ENCODE data around the gene GALNT13.

The GALNT13 gene

DNA sequence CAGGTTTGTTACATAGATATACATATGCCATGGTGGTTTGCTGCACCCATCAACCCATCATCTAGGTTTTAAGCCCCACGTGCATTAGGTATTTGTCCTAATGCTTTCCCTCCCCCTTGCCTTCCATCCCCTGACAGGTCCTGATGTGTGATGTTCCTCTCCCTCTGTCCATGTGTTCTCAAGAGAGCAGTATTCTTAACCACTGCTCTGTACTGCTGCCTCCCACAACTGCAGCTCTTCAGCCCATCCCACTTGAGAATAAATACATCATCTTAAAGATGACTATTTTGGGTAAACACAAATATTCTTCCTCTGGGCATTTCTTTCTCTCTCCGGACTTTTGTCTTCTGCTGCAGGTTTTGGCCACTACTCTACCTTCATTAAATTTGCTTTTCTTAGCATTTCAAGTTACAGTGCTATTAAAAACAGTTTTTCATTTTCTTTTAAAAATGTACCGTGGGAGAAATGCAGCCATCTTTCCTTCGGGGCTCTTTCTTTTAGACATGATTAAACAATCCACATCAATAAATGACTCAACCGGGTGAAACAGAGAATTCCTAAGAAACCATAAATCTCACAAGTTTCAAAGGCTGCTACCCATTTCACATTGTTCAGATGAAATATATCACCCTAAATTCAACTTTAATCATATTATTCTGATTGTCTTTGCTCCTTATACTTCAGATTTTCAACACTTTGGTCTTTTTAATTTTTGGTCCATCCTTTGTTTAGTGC, 323.4 kb downstream of the GALNT13 start:
- Histone ChIP-seq H3K36me3 (ENCODE audit: control insufficient read depth, insufficient read depth, low read length) (no peaks in the 10 kb centered on the region), H3K27ac (ENCODE audit: insufficient read depth, low read length, poor library complexity, severe bottlenecking) (no peak overlapping the region), H3K4me1 (ENCODE audit: control insufficient read depth, insufficient read depth, low read length, poor library complexity, severe bottlenecking) (no peaks in the 10 kb centered on the region), H3K27me3 (replicated peaks; ENCODE audit: control insufficient read depth, insufficient read depth, low read length, poor library complexity, severe bottlenecking) (no peaks in the 10 kb centered on the region), H3K9me3 (ENCODE audit: control insufficient read depth, low read length) (no peaks in the 10 kb centered on the region), H3K4me3 (ENCODE audit: insufficient read depth, low read depth, low read length, poor library complexity, severe bottlenecking) (no peak overlapping the region)
- DNase-seq, result no peak

DNA sequence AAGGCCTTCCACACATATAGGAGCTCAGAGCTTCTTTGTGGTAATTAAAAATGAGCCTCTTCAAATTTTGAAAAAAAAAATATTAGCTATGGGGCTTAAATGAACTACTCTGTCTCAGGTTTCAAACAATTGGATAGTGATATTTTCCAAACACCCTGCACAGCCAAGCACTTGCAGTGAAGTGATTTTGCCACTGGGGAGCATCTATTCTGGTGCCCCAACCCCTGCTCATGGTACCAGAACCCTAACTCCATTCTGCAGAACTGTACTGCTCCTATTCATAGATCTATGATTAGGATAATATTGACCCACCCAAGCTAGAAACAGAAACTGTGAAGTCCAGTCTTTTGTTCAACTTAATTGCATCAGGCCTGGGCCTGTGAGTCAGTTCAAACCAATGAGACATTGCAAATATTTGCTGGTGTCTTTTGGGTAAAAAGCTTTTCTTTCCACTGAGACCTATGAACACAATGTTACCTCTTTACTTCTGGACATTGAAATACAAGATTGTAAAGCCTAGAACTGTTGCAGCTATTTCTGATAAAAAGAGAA, 324.0 kb downstream of the GALNT13 start:
- Histone ChIP-seq H3K4me1 (ENCODE audit: control insufficient read depth, insufficient read depth, low read length, poor library complexity, severe bottlenecking) (no peaks in the 10 kb centered on the region), H3K27me3 (replicated peaks; ENCODE audit: control insufficient read depth, insufficient read depth, low read length, poor library complexity, severe bottlenecking) (no peaks in the 10 kb centered on the region), H3K9me3 (ENCODE audit: control insufficient read depth, low read length) (no peaks in the 10 kb centered on the region), H3K4me3 (ENCODE audit: insufficient read depth, low read depth, low read length, poor library complexity, severe bottlenecking) (no peak overlapping the region), H3K27ac (ENCODE audit: insufficient read depth, low read length, poor library complexity, severe bottlenecking) (no peak overlapping the region), H3K36me3 (ENCODE audit: control insufficient read depth, insufficient read depth, low read length) (no peaks in the 10 kb centered on the region)
- no peak for DNase-seq

DNA sequence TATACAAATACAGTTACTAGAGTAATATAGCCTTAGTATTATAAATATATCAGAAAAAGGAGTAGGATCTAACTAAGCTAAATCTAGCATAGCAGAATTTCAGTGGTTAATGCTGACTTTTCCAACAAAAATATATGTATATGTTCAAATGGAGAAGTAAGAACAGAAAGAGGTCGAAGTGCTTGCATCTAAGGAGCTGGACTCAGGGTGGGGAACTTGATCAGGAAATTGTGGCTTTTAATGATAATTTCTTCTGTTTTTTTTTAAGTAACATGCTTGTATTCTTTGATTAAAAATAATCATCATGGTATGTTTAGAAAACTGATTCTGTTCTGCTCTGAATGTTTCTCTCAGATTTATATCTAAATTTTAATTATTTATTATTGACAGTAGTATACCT, 327.1 kb downstream of the GALNT13 start:
- no peak overlapping the region for H3K27ac ChIP-seq (ENCODE audit: insufficient read depth, low read length, poor library complexity, severe bottlenecking)
- no peaks in the 10 kb centered on the region for H3K9me3 ChIP-seq (ENCODE audit: control insufficient read depth, low read length)
- H3K36me3 ChIP-seq (ENCODE audit: control insufficient read depth, insufficient read depth, low read length), result no peaks in the 10 kb centered on the region
- H3K27me3 ChIP-seq (replicated peaks; ENCODE audit: control insufficient read depth, insufficient read depth, low read length, poor library complexity, severe bottlenecking), result no peaks in the 10 kb centered on the region
- no peaks in the 10 kb centered on the region for H3K4me1 ChIP-seq (ENCODE audit: control insufficient read depth, insufficient read depth, low read length, poor library complexity, severe bottlenecking)
- no peak overlapping the region for H3K4me3 ChIP-seq (ENCODE audit: insufficient read depth, low read depth, low read length, poor library complexity, severe bottlenecking)
- no peak for DNase-seq

DNA sequence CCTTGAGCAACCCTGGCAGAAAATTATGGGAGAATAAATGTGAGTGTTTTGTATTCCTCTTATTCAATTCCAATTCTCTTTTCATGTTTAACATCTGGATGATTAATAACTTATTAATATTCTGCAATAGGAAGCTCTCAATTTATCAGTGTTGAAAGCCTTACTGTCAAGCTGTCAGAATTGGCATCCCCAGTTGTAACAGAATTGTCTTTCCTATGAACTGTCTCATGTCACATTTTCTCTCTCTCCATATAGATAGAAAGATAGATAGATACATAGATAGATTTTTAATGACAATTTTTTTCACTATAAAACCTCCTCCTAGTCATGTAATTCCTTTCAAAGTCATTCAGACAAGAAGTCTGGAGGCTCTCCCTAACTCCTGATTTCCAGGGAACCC, 331.5 kb downstream of the GALNT13 start:
- no peaks in the 10 kb centered on the region for H3K4me1 ChIP-seq (ENCODE audit: control insufficient read depth, insufficient read depth, low read length, poor library complexity, severe bottlenecking)
- no peak for DNase-seq
- H3K4me3 ChIP-seq (ENCODE audit: insufficient read depth, low read depth, low read length, poor library complexity, severe bottlenecking), result no peak overlapping the region
- no peaks in the 10 kb centered on the region for H3K9me3 ChIP-seq (ENCODE audit: control insufficient read depth, low read length)
- no peaks in the 10 kb centered on the region for H3K36me3 ChIP-seq (ENCODE audit: control insufficient read depth, insufficient read depth, low read length)
- no peaks in the 10 kb centered on the region for H3K27me3 ChIP-seq (replicated peaks; ENCODE audit: control insufficient read depth, insufficient read depth, low read length, poor library complexity, severe bottlenecking)
- no peak overlapping the region for H3K27ac ChIP-seq (ENCODE audit: insufficient read depth, low read length, poor library complexity, severe bottlenecking)

DNA sequence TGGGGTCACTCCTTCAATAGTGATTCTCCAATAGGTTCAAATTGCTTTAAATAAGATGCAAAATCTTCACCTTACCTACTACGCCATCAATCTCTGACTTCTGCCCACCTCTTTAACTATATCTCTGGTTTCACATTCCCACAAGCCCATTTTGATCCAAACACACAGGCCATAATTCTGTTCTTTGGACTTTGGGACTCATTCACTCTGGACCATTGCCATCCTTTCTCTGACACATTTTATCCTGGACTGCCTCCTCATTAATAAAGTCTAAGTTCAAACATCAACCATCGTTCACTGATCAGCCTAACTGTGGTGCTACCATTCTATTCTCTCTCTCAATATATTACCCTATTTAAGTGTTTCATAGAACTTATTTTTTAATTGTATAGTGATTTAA, 332.2 kb downstream of the GALNT13 start:
- Histone ChIP-seq H3K4me3 (ENCODE audit: insufficient read depth, low read depth, low read length, poor library complexity, severe bottlenecking) (no peak overlapping the region), H3K9me3 (ENCODE audit: control insufficient read depth, low read length) (no peaks in the 10 kb centered on the region), H3K27ac (ENCODE audit: insufficient read depth, low read length, poor library complexity, severe bottlenecking) (no peak overlapping the region), H3K4me1 (ENCODE audit: control insufficient read depth, insufficient read depth, low read length, poor library complexity, severe bottlenecking) (no peaks in the 10 kb centered on the region), H3K36me3 (ENCODE audit: control insufficient read depth, insufficient read depth, low read length) (no peaks in the 10 kb centered on the region), H3K27me3 (replicated peaks; ENCODE audit: control insufficient read depth, insufficient read depth, low read length, poor library complexity, severe bottlenecking) (no peaks in the 10 kb centered on the region)
- DNase-seq, result no peak

DNA sequence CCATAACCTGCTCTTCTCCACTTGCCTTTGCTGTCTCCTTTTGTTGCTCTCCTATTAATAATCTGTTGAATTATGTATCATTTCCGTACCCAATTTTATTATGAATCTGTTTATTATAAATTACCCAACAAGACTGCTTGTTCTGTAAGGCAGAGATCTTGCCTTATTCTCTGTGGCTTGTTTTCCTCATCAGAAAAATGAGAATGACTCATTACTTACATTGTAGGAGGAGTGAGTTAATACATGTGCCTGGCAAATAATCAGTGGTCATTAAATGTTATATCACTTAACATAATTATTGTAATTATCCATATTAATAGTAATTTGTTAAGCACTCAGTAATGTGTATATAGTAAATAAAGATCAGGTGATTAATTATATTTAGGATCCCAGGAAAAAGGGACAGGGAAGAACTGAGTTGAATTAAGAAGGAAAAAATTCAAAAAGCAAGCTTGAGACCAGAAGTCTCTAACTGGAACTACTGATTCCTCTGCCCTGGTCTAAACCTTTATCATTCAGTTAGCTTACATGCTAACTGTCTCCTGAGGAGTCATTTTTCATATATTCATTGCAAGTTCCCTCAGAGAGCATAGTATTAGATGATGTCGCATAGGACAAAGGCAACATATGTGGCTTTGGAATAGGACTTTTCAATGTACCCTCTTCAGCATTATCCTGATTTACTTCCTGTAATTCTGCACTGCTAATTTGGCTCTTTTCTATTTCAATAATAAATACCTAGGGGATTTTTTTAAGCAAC, 335.7 kb downstream of the GALNT13 start:
- Histone ChIP-seq H3K9me3 (ENCODE audit: control insufficient read depth, low read length) (no peaks in the 10 kb centered on the region), H3K36me3 (ENCODE audit: control insufficient read depth, insufficient read depth, low read length) (no peaks in the 10 kb centered on the region), H3K27ac (ENCODE audit: insufficient read depth, low read length, poor library complexity, severe bottlenecking) (no peak overlapping the region), H3K4me3 (ENCODE audit: insufficient read depth, low read depth, low read length, poor library complexity, severe bottlenecking) (no peak overlapping the region), H3K27me3 (replicated peaks; ENCODE audit: control insufficient read depth, insufficient read depth, low read length, poor library complexity, severe bottlenecking) (no peaks in the 10 kb centered on the region), H3K4me1 (ENCODE audit: control insufficient read depth, insufficient read depth, low read length, poor library complexity, severe bottlenecking) (no peaks in the 10 kb centered on the region)
- no peak for DNase-seq

DNA sequence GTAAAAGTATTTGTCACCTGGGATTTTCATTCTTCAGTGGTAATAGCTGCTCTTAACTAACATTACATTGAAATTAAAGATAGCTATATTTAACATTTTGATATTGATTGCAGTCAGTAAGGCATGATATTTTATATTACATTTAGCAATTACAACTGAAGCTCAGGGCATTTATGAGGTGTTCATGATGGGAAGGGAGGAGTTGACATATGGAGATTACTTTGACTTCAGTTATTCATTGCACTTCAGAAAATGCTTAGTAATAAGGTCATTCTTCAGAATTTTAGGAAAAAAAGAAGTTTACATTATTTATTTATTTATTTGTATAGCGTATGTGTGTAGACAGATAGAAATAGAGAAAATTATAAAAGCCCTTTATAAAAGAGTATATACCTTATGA, 352.0 kb downstream of the GALNT13 start:
- Histone ChIP-seq H3K4me3 (ENCODE audit: insufficient read depth, low read depth, low read length, poor library complexity, severe bottlenecking) (no peak overlapping the region), H3K4me1 (ENCODE audit: control insufficient read depth, insufficient read depth, low read length, poor library complexity, severe bottlenecking) (no peaks in the 10 kb centered on the region), H3K36me3 (ENCODE audit: control insufficient read depth, insufficient read depth, low read length) (no peaks in the 10 kb centered on the region), H3K27me3 (replicated peaks; ENCODE audit: control insufficient read depth, insufficient read depth, low read length, poor library complexity, severe bottlenecking) (no peaks in the 10 kb centered on the region), H3K27ac (ENCODE audit: insufficient read depth, low read length, poor library complexity, severe bottlenecking) (no peak overlapping the region), H3K9me3 (ENCODE audit: control insufficient read depth, low read length) (no peaks in the 10 kb centered on the region)
- DNase-seq, result no peak

DNA sequence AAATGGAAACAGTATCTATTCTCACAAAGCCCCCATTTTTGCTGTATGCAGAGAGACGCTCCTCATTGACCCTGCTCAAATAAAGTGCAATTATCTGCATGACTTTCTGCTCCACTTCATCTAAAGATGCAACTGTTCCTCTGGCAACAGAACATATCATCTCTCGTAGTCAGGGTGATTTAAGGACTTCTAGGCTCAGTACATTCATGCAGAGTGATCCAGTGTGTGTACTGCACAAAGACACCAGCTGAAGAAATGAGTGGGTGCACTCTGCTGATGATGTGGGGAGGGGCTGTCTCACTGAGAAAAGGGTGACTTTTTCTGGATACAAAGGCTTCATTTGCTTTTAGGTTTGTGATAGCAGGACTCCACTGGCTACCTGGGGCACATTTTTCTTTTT, 355.2 kb downstream of the GALNT13 start:
- no peaks in the 10 kb centered on the region for H3K4me1 ChIP-seq (ENCODE audit: control insufficient read depth, insufficient read depth, low read length, poor library complexity, severe bottlenecking)
- no peaks in the 10 kb centered on the region for H3K9me3 ChIP-seq (ENCODE audit: control insufficient read depth, low read length)
- no peaks in the 10 kb centered on the region for H3K27me3 ChIP-seq (replicated peaks; ENCODE audit: control insufficient read depth, insufficient read depth, low read length, poor library complexity, severe bottlenecking)
- DNase-seq, result no peak
- no peak overlapping the region for H3K27ac ChIP-seq (ENCODE audit: insufficient read depth, low read length, poor library complexity, severe bottlenecking)
- H3K4me3 ChIP-seq (ENCODE audit: insufficient read depth, low read depth, low read length, poor library complexity, severe bottlenecking), result no peak overlapping the region
- no peaks in the 10 kb centered on the region for H3K36me3 ChIP-seq (ENCODE audit: control insufficient read depth, insufficient read depth, low read length)

DNA sequence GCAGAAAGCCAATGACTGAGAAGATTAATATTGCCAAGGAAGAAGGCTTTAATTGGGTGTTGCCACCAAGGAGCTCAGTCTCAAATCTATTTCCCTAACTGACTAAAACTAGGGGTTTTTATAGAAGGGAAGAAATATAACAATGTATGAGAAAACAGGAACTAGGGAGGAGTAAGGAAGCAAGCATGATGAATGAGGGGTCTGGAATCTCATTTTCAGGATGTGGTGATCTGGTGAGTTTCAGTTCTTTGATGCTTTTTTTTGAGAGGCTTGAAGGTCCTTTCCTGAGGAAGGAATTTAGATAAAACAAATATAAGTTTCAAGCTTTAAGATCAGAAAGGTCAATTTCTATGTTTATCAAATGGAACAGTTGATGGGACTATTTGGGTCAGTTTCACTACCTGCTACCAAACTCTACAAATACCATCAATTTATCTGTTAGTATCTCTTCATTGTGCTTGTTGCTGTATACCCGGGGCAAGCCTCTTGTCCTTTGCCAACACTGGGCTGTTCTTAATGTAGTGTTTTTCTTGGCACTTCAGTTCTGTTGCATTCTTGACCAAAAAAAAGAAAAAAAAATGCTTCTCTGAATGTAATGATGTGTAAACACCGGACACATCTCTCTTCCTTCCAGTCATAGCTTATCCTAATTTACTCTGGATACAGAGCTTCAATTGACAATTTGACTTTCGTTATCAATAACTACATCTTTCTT, 357.0 kb downstream of the GALNT13 start:
- H3K27me3 ChIP-seq (replicated peaks; ENCODE audit: control insufficient read depth, insufficient read depth, low read length, poor library complexity, severe bottlenecking), result no peaks in the 10 kb centered on the region
- DNase-seq, result no peak
- H3K9me3 ChIP-seq (ENCODE audit: control insufficient read depth, low read length), result no peaks in the 10 kb centered on the region
- no peaks in the 10 kb centered on the region for H3K4me1 ChIP-seq (ENCODE audit: control insufficient read depth, insufficient read depth, low read length, poor library complexity, severe bottlenecking)
- no peaks in the 10 kb centered on the region for H3K36me3 ChIP-seq (ENCODE audit: control insufficient read depth, insufficient read depth, low read length)
- H3K27ac ChIP-seq (ENCODE audit: insufficient read depth, low read length, poor library complexity, severe bottlenecking), result no peak overlapping the region
- H3K4me3 ChIP-seq (ENCODE audit: insufficient read depth, low read depth, low read length, poor library complexity, severe bottlenecking), result no peak overlapping the region

DNA sequence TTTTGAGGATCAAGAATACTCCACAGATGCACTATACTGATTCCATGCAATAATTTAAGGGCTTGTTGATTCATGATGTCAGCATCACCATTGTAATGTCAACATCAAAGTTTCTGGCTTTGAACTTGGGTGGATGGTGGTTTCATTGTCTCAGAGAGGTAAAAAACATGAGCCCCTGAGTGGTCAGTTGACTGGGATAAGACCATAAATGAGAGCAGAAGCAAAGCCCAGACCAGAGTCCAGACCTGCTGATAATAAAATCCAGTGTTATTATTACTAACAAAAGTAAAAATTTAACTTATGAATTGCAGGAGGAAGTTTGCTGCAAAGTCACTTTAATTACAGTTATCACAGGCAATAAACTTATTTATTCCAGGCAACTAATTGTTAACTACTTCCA, 358.2 kb downstream of the GALNT13 start:
- H3K27me3 ChIP-seq (replicated peaks; ENCODE audit: control insufficient read depth, insufficient read depth, low read length, poor library complexity, severe bottlenecking), result no peaks in the 10 kb centered on the region
- DNase-seq, result no peak

More for the DNA sequence above, 358.2 kb downstream of the GALNT13 start:
- H3K36me3 ChIP-seq (ENCODE audit: control insufficient read depth, insufficient read depth, low read length), result no peaks in the 10 kb centered on the region
- no peaks in the 10 kb centered on the region for H3K4me1 ChIP-seq (ENCODE audit: control insufficient read depth, insufficient read depth, low read length, poor library complexity, severe bottlenecking)
- no peak overlapping the region for H3K4me3 ChIP-seq (ENCODE audit: insufficient read depth, low read depth, low read length, poor library complexity, severe bottlenecking)
- no peaks in the 10 kb centered on the region for H3K9me3 ChIP-seq (ENCODE audit: control insufficient read depth, low read length)
- H3K27ac ChIP-seq (ENCODE audit: insufficient read depth, low read length, poor library complexity, severe bottlenecking), result no peak overlapping the region
